Testis (tissue), 3 donors: ENCODE measurements around the gene OTOGL. TPM values are rescaled to one million over a fixed set of nuclear protein-coding genes. Genes with fewer than 3 reads are reported as not detected.

Experiments
- DNase-seq: peaks from one replicate; pipeline ENCODE4 v3.0.0-alpha.2; 2019
- H3K27ac ChIP-seq, 2 donors: fragments of 200-600 bp; sonication (generic); one replicate each; pipeline ENCODE4 v1.5.1; 2019
- H3K27me3 ChIP-seq: fragments of 200-600 bp; sonication (generic); one replicate; pipeline ENCODE4 v1.5.1; 2019
- H3K36me3 ChIP-seq: fragments of 200-600 bp; sonication (generic); one replicate; pipeline ENCODE4 v1.5.1; 2017; ENCODE audit warnings: low read depth; ENCODE audit errors: missing control alignments
- H3K4me1 ChIP-seq: fragments of 200-600 bp; sonication (generic); one replicate; pipeline ENCODE4 v1.5.1; 2019
- H3K4me3 ChIP-seq, 2 donors: fragments of 200-600 bp; sonication (generic); one replicate each; pipeline ENCODE4 v1.5.1; 2017 to 2019
- H3K9me3 ChIP-seq: fragments of 200-600 bp; sonication (generic); one replicate; pipeline ENCODE4 v1.5.1; 2017
- POLR2A ChIP-seq: fragments of 450-650 bp; IDR thresholded peaks from one replicate; pipeline ENCODE4 v1.6.1; 2017; ENCODE audit warnings: antibody characterized with exemption, mild to moderate bottlenecking, moderate library complexity
- WGBS, 2 donors: methylation state at CpG; one replicate each; pipeline ENCODE4 v1.1.5; 2018; 5-methylcytosine and 5-hydroxymethylcytosine counted together
- intact Hi-C: fragments of 100-400 bp; cut with DNase I; formaldehyde crosslinking; loops from one replicate; pipeline ENCODE4 v1.15.1; 2023; ENCODE audit warnings: low total_unique reads
- polyA plus RNA-seq: library from polyadenylated mRNA; stranded (reverse); fragments of 350-450 nt; fragmentation: Illumina TruSeq; extraction: RNeasy Lipid Tissue Mini Kit (QIAGEN cat#74804); gene quantifications from one replicate; pipeline ENCODE4 v1.2.3, GENCODE V29; 2014; ENCODE audit warnings: low read depth, low replicate concordance; ENCODE audit not compliant: insufficient read depth
- total RNA-seq, 2 donors: library from RNA; depleted of rRNA; stranded (reverse); fragments of >200 nt; gene quantifications; one replicate each; pipeline ENCODE4 v1.2.3, GENCODE V29; 2016
- TF ChIP-seq, protein P1 (sequence below), 3 experiments: fragments of 450-650 bp in 2 of 3; fragments of 200-600 bp in 1 of 3; sonication (generic) in 1 of 3; IDR thresholded peaks; one replicate each; pipeline ENCODE4 v1.5.1; 2016 to 2019; ENCODE audit warnings: antibody characterized with exemption in 3 of 3, mild to moderate bottlenecking in 2 of 3, moderate library complexity in 1 of 3

The OTOGL gene
- total and polyA plus RNA-seq, 3 donors from 2014 or later: 0.87 to 0.88 (median 0.87) TPM

GRCh38 chr12:80413462-80413861 lies 314.1 kb downstream of the OTOGL start:
- no peaks in the 10 kb centered on the region for H3K4me1 ChIP-seq
- intact Hi-C loops: no loop called here
- TF ChIP-seq, protein P1, sequence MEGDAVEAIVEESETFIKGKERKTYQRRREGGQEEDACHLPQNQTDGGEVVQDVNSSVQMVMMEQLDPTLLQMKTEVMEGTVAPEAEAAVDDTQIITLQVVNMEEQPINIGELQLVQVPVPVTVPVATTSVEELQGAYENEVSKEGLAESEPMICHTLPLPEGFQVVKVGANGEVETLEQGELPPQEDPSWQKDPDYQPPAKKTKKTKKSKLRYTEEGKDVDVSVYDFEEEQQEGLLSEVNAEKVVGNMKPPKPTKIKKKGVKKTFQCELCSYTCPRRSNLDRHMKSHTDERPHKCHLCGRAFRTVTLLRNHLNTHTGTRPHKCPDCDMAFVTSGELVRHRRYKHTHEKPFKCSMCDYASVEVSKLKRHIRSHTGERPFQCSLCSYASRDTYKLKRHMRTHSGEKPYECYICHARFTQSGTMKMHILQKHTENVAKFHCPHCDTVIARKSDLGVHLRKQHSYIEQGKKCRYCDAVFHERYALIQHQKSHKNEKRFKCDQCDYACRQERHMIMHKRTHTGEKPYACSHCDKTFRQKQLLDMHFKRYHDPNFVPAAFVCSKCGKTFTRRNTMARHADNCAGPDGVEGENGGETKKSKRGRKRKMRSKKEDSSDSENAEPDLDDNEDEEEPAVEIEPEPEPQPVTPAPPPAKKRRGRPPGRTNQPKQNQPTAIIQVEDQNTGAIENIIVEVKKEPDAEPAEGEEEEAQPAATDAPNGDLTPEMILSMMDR (IDR thresholded peaks at IDR 0.05): no peak
- no peak for TF ChIP-seq POLR2A

DNA sequence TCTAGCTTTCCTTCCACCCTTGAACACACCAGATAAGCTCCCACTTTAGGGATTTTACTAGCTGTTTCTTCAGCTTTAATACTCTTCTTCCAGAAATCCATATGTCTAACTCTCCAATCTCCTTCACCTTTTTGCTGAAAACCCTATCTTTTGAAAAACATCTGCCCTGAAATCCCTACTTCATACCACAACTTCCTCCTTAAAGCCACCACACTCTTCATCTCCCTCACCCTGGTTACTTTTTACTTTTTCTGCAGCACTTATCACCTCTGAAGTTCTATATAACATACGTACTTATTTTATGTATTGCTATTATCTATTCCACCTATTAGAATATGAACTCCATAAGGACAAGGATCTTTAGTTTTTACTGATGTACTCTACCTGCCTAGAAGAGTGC lies 316.1 kb downstream of the OTOGL start:
- 74 to 88% methylated on average over 1 of the region's 1 CpG for WGBS, 2 donors
- intact Hi-C loops: no loop called here
- Histone ChIP-seq H3K27me3 (no peaks in the 10 kb centered on the region), H3K27ac (no peak overlapping the region), H3K4me1 (no peaks in the 10 kb centered on the region), H3K9me3 (no peaks in the 10 kb centered on the region), H3K36me3 (no peaks in the 10 kb centered on the region), H3K4me3 (no peak overlapping the region)
- DNase-seq: no peak
- TF ChIP-seq POLR2A: no peak
- TF ChIP-seq, protein P1 (IDR thresholded peaks at IDR 0.05): no peak

More at GRCh38 chr12:80413462-80413861, 314.1 kb downstream of the OTOGL start:
- no peak for DNase-seq
- Histone ChIP-seq H3K4me3 (no peak overlapping the region), H3K36me3 (no peaks in the 10 kb centered on the region), H3K9me3 (no peaks in the 10 kb centered on the region), H3K27me3 (no peaks in the 10 kb centered on the region), H3K27ac (no peak overlapping the region)
- WGBS, 2 donors: 90 to 95% methylated on average over 3 of the region's 3 CpGs

DNA sequence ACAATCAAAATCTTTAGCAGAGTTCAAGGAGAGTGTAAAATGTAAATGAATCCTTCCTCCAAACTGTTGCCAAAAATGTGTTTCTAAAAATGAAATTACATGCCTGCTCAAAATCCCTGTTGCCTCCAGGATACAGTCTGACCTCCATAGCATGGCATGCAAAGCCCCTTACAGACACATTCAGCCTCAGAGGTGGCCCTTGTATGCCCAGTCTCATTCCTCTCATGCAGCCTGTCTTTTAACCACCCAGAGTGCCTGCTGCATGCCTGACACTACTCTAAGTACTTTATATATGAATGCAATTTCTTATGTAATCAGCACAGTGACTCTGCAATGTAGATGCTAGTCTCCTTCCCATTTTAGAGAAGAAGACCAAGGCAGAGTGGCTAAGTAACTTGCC lies 320.3 kb downstream of the OTOGL start:
- Histone ChIP-seq H3K9me3 (no peaks in the 10 kb centered on the region), H3K4me3 (no peak overlapping the region), H3K4me1 (no peaks in the 10 kb centered on the region), H3K27ac (no peak overlapping the region), H3K27me3 (no peaks in the 10 kb centered on the region), H3K36me3 (no peaks in the 10 kb centered on the region)
- intact Hi-C loops: no loop called here
- TF ChIP-seq, protein P1 (IDR thresholded peaks at IDR 0.05): no peak
- no peak for TF ChIP-seq POLR2A
- DNase-seq: no peak

DNA sequence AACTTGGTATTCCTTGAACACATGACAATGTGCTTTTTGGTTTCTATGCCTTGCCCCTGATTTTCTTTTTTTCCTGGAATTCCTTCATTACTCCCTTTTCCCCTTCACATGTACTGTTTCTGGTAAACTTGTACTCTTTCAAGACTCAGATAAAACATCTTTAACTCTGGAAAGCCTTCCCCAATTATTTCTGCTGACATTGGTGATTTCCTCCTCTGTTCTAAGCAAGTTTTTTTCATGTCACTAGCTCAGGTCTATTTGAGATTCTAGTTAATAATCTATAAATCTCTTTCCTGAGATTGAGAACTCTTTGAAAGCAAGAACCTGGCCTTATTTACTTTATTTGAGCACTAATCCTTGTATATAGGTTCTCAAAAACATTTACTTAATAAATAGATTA lies 320.7 kb downstream of the OTOGL start:
- Histone ChIP-seq H3K4me1 (no peaks in the 10 kb centered on the region), H3K27me3 (no peaks in the 10 kb centered on the region), H3K4me3 (no peak overlapping the region), H3K27ac (no peak overlapping the region), H3K36me3 (no peaks in the 10 kb centered on the region), H3K9me3 (no peaks in the 10 kb centered on the region)
- DNase-seq: no peak
- TF ChIP-seq POLR2A: no peak
- TF ChIP-seq, protein P1 (IDR thresholded peaks at IDR 0.05): no peak
- intact Hi-C loops: no loop called here

GRCh38 chr12:80422550-80422949 lies 323.2 kb downstream of the OTOGL start:
- TF ChIP-seq, protein P1 (IDR thresholded peaks at IDR 0.05): no peak
- no peak for TF ChIP-seq POLR2A
- DNase-seq: no peak
- WGBS, 2 donors: 20 to 38% methylated on average over 2 of the region's 2 CpGs
- H3K9me3 ChIP-seq: no peaks in the 10 kb centered on the region
- intact Hi-C loops: no loop called here
- no peaks in the 10 kb centered on the region for H3K4me1 ChIP-seq
- H3K36me3 ChIP-seq: no peaks in the 10 kb centered on the region
- no peak overlapping the region for H3K27ac ChIP-seq
- no peaks in the 10 kb centered on the region for H3K27me3 ChIP-seq
- no peak overlapping the region for H3K4me3 ChIP-seq
